CD14-positive monocyte (primary cell): ENCODE results near the gene VSX1. TPM values are rescaled to one million over a fixed set of nuclear protein-coding genes. Genes with fewer than 3 reads are reported as not detected.

Experiments
- DNase-seq, 3 donors: peaks; one replicate each; pipeline ENCODE4 v3.0.0-alpha.2; 2011 to 2022
- H2AFZ ChIP-seq: 2 replicates; pipeline ENCODE4 v1.6.0; 2012; ENCODE audit warnings: mild to moderate bottlenecking, low read depth, low read length, inconsistent platforms; ENCODE audit not compliant: insufficient read depth, poor library complexity, severe bottlenecking
- H3K27ac ChIP-seq, 2 donors: 1 replicate in 1 of 2; 2 replicates in 1 of 2; pipeline ENCODE4 v1.5.1; 2012 to 2013; ENCODE audit warnings: low read length in 2 of 2, control low read depth in 1 of 2, inconsistent platforms in 1 of 2, low read depth in 1 of 2, mild to moderate bottlenecking in 1 of 2
- H3K27me3 ChIP-seq, 2 donors: one replicate each; pipeline versions ENCODE4 v1.6.0 to v1.6.1; 2011 to 2013; ENCODE audit warnings: low read length in 2 of 2; ENCODE audit not compliant: control insufficient read depth in 2 of 2, insufficient read depth in 2 of 2
- H3K36me3 ChIP-seq, 2 donors: replicated peaks in 1 of 2; 1 replicate in 1 of 2; 2 replicates in 1 of 2; pipeline versions ENCODE4 v1.5.1 to v1.6.1; 2012 to 2013; ENCODE audit warnings: low read length in 2 of 2, control low read depth in 1 of 2, inconsistent platforms in 1 of 2, mild to moderate bottlenecking in 1 of 2; ENCODE audit not compliant: insufficient read depth in 2 of 2, control insufficient read depth in 1 of 2
- H3K4me1 ChIP-seq, 2 donors: 1 replicate in 1 of 2; 2 replicates in 1 of 2; pipeline versions ENCODE4 v1.5.1 to v1.6.1; 2012 to 2013; ENCODE audit warnings: low read length in 2 of 2, control low read depth in 1 of 2, inconsistent platforms in 1 of 2, mild to moderate bottlenecking in 1 of 2, moderate library complexity in 1 of 2; ENCODE audit not compliant: insufficient read depth in 2 of 2, control insufficient read depth in 1 of 2
- H3K4me2 ChIP-seq: replicated peaks from 2 replicates; pipeline ENCODE3; 2012; ENCODE audit warnings: low read length, moderate library complexity, mild to moderate bottlenecking; ENCODE audit not compliant: poor library complexity, severe bottlenecking; ENCODE audit errors: extremely low read depth
- H3K4me3 ChIP-seq, 3 experiments: fragments of 200-600 bp in 1 of 3; sonication (generic) in 1 of 3; replicated peaks in 1 of 3; 1 replicate in 2 of 3; 2 replicates in 1 of 3; pipeline ENCODE4 v1.5.1; 2011 to 2013; ENCODE audit warnings: low read length in 3 of 3, mild to moderate bottlenecking in 3 of 3, control low read depth in 2 of 3, low read depth in 2 of 3, inconsistent platforms in 1 of 3, moderate library complexity in 1 of 3
- H3K79me2 ChIP-seq: 2 replicates; pipeline ENCODE4 v1.6.0; 2012; ENCODE audit warnings: mild to moderate bottlenecking, control low read depth, inconsistent platforms, low read length, moderate library complexity; ENCODE audit not compliant: insufficient read depth
- H3K9ac ChIP-seq: 2 replicates; pipeline ENCODE4 v1.6.0; 2017; ENCODE audit warnings: low read length, mild to moderate bottlenecking; ENCODE audit not compliant: insufficient read depth, poor library complexity, severe bottlenecking
- H3K9me3 ChIP-seq, 2 donors: replicated peaks in 1 of 2; 1 replicate in 1 of 2; 2 replicates in 1 of 2; pipeline versions ENCODE4 v1.5.1 to v1.6.1; 2012 to 2013; ENCODE audit warnings: low read length in 2 of 2, control low read depth in 1 of 2; ENCODE audit not compliant: control insufficient read depth in 1 of 2, insufficient read depth in 1 of 2
- H4K20me1 ChIP-seq: 2 replicates; pipeline ENCODE4 v1.6.0; 2012; ENCODE audit warnings: mild to moderate bottlenecking, low read length, control low read depth, moderate library complexity; ENCODE audit not compliant: insufficient read depth
- H3K27ac Mint-ChIP-seq, 7 donors: one replicate each; pipeline ENCODE4 v1.8.0; 2020; ENCODE audit warnings: mild to moderate bottlenecking in 7 of 7, mixed read lengths in 7 of 7, moderate library complexity in 6 of 7, inconsistent platforms in 2 of 7
- H3K27me3 Mint-ChIP-seq, 3 donors: one replicate each; pipeline ENCODE4 v1.8.0; 2021 to 2022; ENCODE audit warnings: low read depth in 3 of 3, mild to moderate bottlenecking in 3 of 3, mixed read lengths in 3 of 3, moderate library complexity in 3 of 3, inconsistent platforms in 1 of 3
- H3K36me3 Mint-ChIP-seq, 2 donors: one replicate each; pipeline ENCODE4 v1.8.0; 2020; ENCODE audit warnings: mixed read lengths in 2 of 2, inconsistent platforms in 1 of 2, mild to moderate bottlenecking in 1 of 2
- H3K4me1 Mint-ChIP-seq: one replicate; pipeline ENCODE4 v1.8.0; 2020; ENCODE audit warnings: mild to moderate bottlenecking, mixed read lengths
- H3K4me3 Mint-ChIP-seq, 2 donors: one replicate each; pipeline ENCODE4 v1.8.0; 2020; ENCODE audit warnings: mild to moderate bottlenecking in 2 of 2, mixed read lengths in 2 of 2, moderate library complexity in 1 of 2
- H3K9me3 Mint-ChIP-seq, 7 donors: one replicate each; pipeline ENCODE4 v1.8.0; 2020 to 2022; ENCODE audit warnings: mixed read lengths in 7 of 7, mild to moderate bottlenecking in 6 of 7, moderate library complexity in 6 of 7, inconsistent platforms in 2 of 7
- CTCF ChIP-seq: fragments of 200-600 bp; IDR thresholded peaks from one replicate; pipeline ENCODE4 v1.8.0; 2022; ENCODE audit warnings: antibody characterized with exemption, mild to moderate bottlenecking
- WGBS: methylation state at CpG from one replicate; pipeline ENCODE4 v1.1.5; 2013; ENCODE audit warnings: missing lambda C conversion rate; ENCODE audit not compliant: insufficient coverage; 5-methylcytosine and 5-hydroxymethylcytosine counted together
- intact Hi-C, 2 donors: fragments of 100-400 bp; cut with micrococcal nuclease; formaldehyde crosslinking; loops; one replicate each; pipeline versions ENCODE4 v1.15.0 to v1.15.1; 2023
- polyA plus RNA-seq, 3 donors: library from polyadenylated mRNA; depleted of rRNA in 1 of 3; unstranded in 2 of 3; stranded (reverse) in 1 of 3; fragments of 300-500 nt in 2 of 3; fragments of >200 nt in 1 of 3; fragmentation: Illumina TruSeq in 2 of 3; gene quantifications; 1 replicate in 2 of 3; 2 replicates in 1 of 3; pipeline ENCODE4 v1.2.3, GENCODE V29; 2012 to 2021

VSX1 gene
- polyA plus RNA-seq, 3 donors, result not detected

DNA sequence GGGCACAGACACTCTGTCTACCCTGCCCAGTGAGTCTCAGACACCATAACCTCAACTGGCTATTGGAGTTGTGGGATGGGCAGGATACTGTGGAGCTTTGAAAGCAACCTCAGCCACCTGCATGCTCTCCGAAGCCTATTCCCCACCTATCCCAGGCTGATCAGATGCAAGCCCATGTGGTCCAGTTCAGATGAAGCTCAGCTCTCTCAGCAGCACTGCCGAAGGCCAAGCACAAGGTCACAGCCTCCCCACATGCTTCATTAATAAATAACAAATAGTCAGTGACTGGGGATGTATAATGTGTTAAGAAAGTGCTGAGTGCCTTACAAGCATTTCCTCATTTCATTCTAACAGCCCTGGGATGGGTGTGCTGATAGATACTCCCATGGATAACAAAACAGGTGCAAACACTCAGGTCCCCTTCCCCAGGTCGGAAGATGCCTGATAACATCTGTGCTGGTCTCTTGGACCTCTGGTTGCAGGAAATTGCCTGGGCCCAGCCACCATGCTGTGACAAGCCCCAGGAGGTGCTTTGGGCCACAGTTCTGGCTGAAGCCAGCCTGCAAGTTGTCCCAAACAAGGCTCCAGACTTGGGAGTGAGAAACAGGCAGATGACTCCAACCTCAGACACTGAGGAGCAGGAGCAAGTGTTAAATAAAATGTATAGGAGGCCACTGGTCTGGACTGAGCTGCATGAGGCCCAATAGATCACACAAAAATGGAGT lies 27.7 kb downstream of the VSX1 start:
- H3K27ac ChIP-seq, result peak overlapping the region in 1 of 2 donors; percentile 56
- Mint-ChIP-seq H3K27ac (peak overlapping the region in 3 of 7 donors; percentile 24 to 67 (median 50)), H3K4me1 (peaks cover 53% of the 10 kb centered on the region), H3K4me3 (no peak overlapping the region), H3K9me3 (no peaks in the 10 kb centered on the region), H3K27me3 (no peaks in the 10 kb centered on the region), H3K36me3 (peaks cover 3 to 13% of the 10 kb centered on the region in 2 donors)
- WGBS, result no CpG with 5 or more reads among the region's 3 CpGs
- no peak overlapping the region for H3K9ac ChIP-seq
- H2AFZ ChIP-seq, result no peak overlapping the region
- H4K20me1 ChIP-seq, result peaks cover 56% of the 10 kb centered on the region
- H3K36me3 ChIP-seq, result peaks cover 2 to 7% of the 10 kb centered on the region in 2 donors
- no peak for DNase-seq
- peaks cover 50% of the 10 kb centered on the region for H3K79me2 ChIP-seq
- peaks cover 39 to 47% of the 10 kb centered on the region in 2 donors for H3K4me1 ChIP-seq
- H3K9me3 ChIP-seq, result no peaks in the 10 kb centered on the region
- no peaks in the 10 kb centered on the region for H3K27me3 ChIP-seq
- no peak for TF ChIP-seq CTCF
- intact Hi-C loops, result loop anchor here in 1 of 2 donors (10.0 kb wide), 1 partner anchor 341 kb away; the partner anchor contains the start of gene ABHD12
- H3K4me3 ChIP-seq, result no peak overlapping the region
- peak overlapping the region; percentile 13 for H3K4me2 ChIP-seq

GRCh38 chr20:25053255-25054031 lies 28.5 kb downstream of the VSX1 start:
- Histone ChIP-seq H3K4me1 (peaks cover 31 to 40% of the 10 kb centered on the region in 2 donors), H3K9ac (no peak overlapping the region), H3K4me3 (no peak overlapping the region), H3K27ac (peak overlapping the region; percentile 10 to 56), H3K36me3 (peaks cover 2 to 7% of the 10 kb centered on the region in 2 donors), H4K20me1 (peaks cover 57% of the 10 kb centered on the region), H2AFZ (no peak overlapping the region), H3K27me3 (no peaks in the 10 kb centered on the region), H3K79me2 (peaks cover 53% of the 10 kb centered on the region), H3K4me2 (peak overlapping the region; percentile 13), H3K9me3 (no peaks in the 10 kb centered on the region)
- peak in 1 of 3 donors; percentile 6 for DNase-seq
- Mint-ChIP-seq H3K36me3 (peaks cover 3 to 13% of the 10 kb centered on the region in 2 donors), H3K9me3 (no peaks in the 10 kb centered on the region), H3K4me3 (no peak overlapping the region), H3K4me1 (peaks cover 47% of the 10 kb centered on the region), H3K27me3 (no peaks in the 10 kb centered on the region), H3K27ac (peak overlapping the region in 6 of 7 donors; percentile 22 to 83 (median 60))
- TF ChIP-seq CTCF, result no peak
- 23% methylated on average over 6 of the region's 11 CpGs for WGBS
- intact Hi-C loops, result loop anchor here in 1 of 2 donors (10.0 kb wide), 1 partner anchor 341 kb away; the partner anchor contains the start of gene ABHD12
